ENCODE results near the gene UGT1A8.

UGT1A8 gene

GRCh38 chr2:233779722-233780121 is 162.3 kb downstream of the UGT1A8 start:
- no peak overlapping the region for H3K9ac ChIP-seq (ENCODE audit: low read length)

GRCh38 chr2:233780771-233781170 is 163.3 kb downstream of the UGT1A8 start:
- Histone ChIP-seq H3K9me3 (ENCODE audit: insufficient read depth, low read length) (no peaks in the 10 kb centered on the region), H3K9ac (ENCODE audit: low read length) (no peak overlapping the region), H3K27me3 (ENCODE audit: low read length) (no peaks in the 10 kb centered on the region), H3K9me2 (replicated peaks; ENCODE audit: insufficient read depth, low read length) (no peaks in the 10 kb centered on the region), H3K27ac (ENCODE audit: low read depth, low read length) (no peak overlapping the region), H4K20me1 (ENCODE audit: low read depth, low read length) (no peaks in the 10 kb centered on the region), H3K79me2 (ENCODE audit: insufficient read depth, low read length) (no peaks in the 10 kb centered on the region), H3K4me3 (ENCODE audit: insufficient read depth, low read length, poor library complexity, severe bottlenecking) (no peak overlapping the region), H3K4me2 (ENCODE audit: low read depth, low read length, poor library complexity, severe bottlenecking) (no peak overlapping the region), H3K36me3 (ENCODE audit: low read length) (no peaks in the 10 kb centered on the region), H2AFZ (ENCODE audit: low read depth, low read length, severe bottlenecking) (no peak overlapping the region), H3F3A (ENCODE audit: insufficient read depth) (no peaks in the 10 kb centered on the region)
- TF ChIP-seq CTCF (IDR thresholded peaks at IDR 0.05; ENCODE audit: insufficient read depth, low read length, poor library complexity, severe bottlenecking) (no peak), EZH2phosphoT487 (conservative IDR thresholded peaks at IDR 0.05; ENCODE audit: low read length) (no peak)

More at GRCh38 chr2:233779722-233780121, 162.3 kb downstream of the UGT1A8 start:
- no peaks in the 10 kb centered on the region for H4K20me1 ChIP-seq (ENCODE audit: low read depth, low read length)
- H3K27me3 ChIP-seq (ENCODE audit: low read length): no peaks in the 10 kb centered on the region
- H3F3A ChIP-seq (ENCODE audit: insufficient read depth): no peaks in the 10 kb centered on the region
- no peak for TF ChIP-seq CTCF (IDR thresholded peaks at IDR 0.05; ENCODE audit: insufficient read depth, low read length, poor library complexity, severe bottlenecking)
- no peaks in the 10 kb centered on the region for H3K9me2 ChIP-seq (replicated peaks; ENCODE audit: insufficient read depth, low read length)
- no peaks in the 10 kb centered on the region for H3K79me2 ChIP-seq (ENCODE audit: insufficient read depth, low read length)
- H3K9me3 ChIP-seq (ENCODE audit: insufficient read depth, low read length): no peaks in the 10 kb centered on the region
- no peaks in the 10 kb centered on the region for H3K36me3 ChIP-seq (ENCODE audit: low read length)
- no peak overlapping the region for H3K4me3 ChIP-seq (ENCODE audit: insufficient read depth, low read length, poor library complexity, severe bottlenecking)
- H2AFZ ChIP-seq (ENCODE audit: low read depth, low read length, severe bottlenecking): no peak overlapping the region
- H3K27ac ChIP-seq (ENCODE audit: low read depth, low read length): no peak overlapping the region
- no peak overlapping the region for H3K4me2 ChIP-seq (ENCODE audit: low read depth, low read length, poor library complexity, severe bottlenecking)

- Histone ChIP-seq H3K79me2 (ENCODE audit: insufficient read depth, low read length) (no peaks in the 10 kb centered on the region), H3K27me3 (ENCODE audit: low read length) (no peaks in the 10 kb centered on the region), H3K36me3 (ENCODE audit: low read length) (no peaks in the 10 kb centered on the region), H3F3A (ENCODE audit: insufficient read depth) (no peaks in the 10 kb centered on the region), H4K20me1 (ENCODE audit: low read depth, low read length) (no peaks in the 10 kb centered on the region), H3K27ac (ENCODE audit: low read depth, low read length) (no peak overlapping the region), H2AFZ (ENCODE audit: low read depth, low read length, severe bottlenecking) (no peak overlapping the region), H3K4me3 (ENCODE audit: insufficient read depth, low read length, poor library complexity, severe bottlenecking) (no peak overlapping the region), H3K9me3 (ENCODE audit: insufficient read depth, low read length) (no peaks in the 10 kb centered on the region), H3K4me2 (ENCODE audit: low read depth, low read length, poor library complexity, severe bottlenecking) (no peak overlapping the region), H3K9ac (ENCODE audit: low read length) (no peak overlapping the region), H3K9me2 (replicated peaks; ENCODE audit: insufficient read depth, low read length) (no peaks in the 10 kb centered on the region)
- TF ChIP-seq CTCF (IDR thresholded peaks at IDR 0.05; ENCODE audit: insufficient read depth, low read length, poor library complexity, severe bottlenecking) (no peak), EZH2phosphoT487 (conservative IDR thresholded peaks at IDR 0.05; ENCODE audit: low read length) (no peak)
These were observed 172.1 kb downstream of the UGT1A8 start for GRCh38 chr2:233789554-233789953.

Data from SU-DHL-6 (cell line).